Spleen (tissue), 11 donors: ENCODE results near the gene PRPF40A. TPM values are rescaled to one million over a fixed set of nuclear protein-coding genes. Genes with fewer than 3 reads are reported as not detected.

Experiments
- DNase-seq: peaks from one replicate; pipeline ENCODE4 v3.0.0-alpha.2; 2020
- H3K27ac ChIP-seq, 8 donors: fragments of 200-600 bp; sonication (generic) in 7 of 8; 1 replicate in 4 of 8; 2 replicates in 4 of 8; pipeline versions ENCODE4 v1.5.0 to v1.8.0; 2016 to 2021; ENCODE audit warnings: inconsistent platforms in 4 of 8, mild to moderate bottlenecking in 4 of 8, moderate library complexity in 1 of 8
- H3K27me3 ChIP-seq, 7 donors: fragments of 200-600 bp; sonication (generic) in 6 of 7; replicated peaks in 1 of 7; 1 replicate in 4 of 7; 2 replicates in 3 of 7; pipeline versions ENCODE4 v1.5.0 to v1.8.0; 2016 to 2021; ENCODE audit warnings: inconsistent platforms in 3 of 7, mild to moderate bottlenecking in 1 of 7
- H3K36me3 ChIP-seq, 6 donors: fragments of 200-600 bp; sonication (generic) in 5 of 6; 1 replicate in 4 of 6; 2 replicates in 2 of 6; pipeline versions ENCODE4 v1.5.0 to v1.8.0; 2016 to 2021; ENCODE audit warnings: inconsistent platforms in 2 of 6
- H3K4me1 ChIP-seq, 6 donors: fragments of 200-600 bp; sonication (generic) in 5 of 6; 1 replicate in 3 of 6; 2 replicates in 3 of 6; pipeline versions ENCODE4 v1.5.0 to v1.8.0; 2016 to 2021; ENCODE audit warnings: inconsistent platforms in 3 of 6
- H3K4me3 ChIP-seq, 8 donors: fragments of 200-600 bp; sonication (generic) in 7 of 8; 1 replicate in 4 of 8; 2 replicates in 4 of 8; pipeline versions ENCODE4 v1.5.0 to v1.8.0; 2016 to 2021; ENCODE audit warnings: inconsistent platforms in 4 of 8, mild to moderate bottlenecking in 4 of 8, moderate library complexity in 2 of 8
- H3K9me3 ChIP-seq, 8 donors: fragments of 200-600 bp; sonication (generic) in 7 of 8; 1 replicate in 4 of 8; 2 replicates in 4 of 8; pipeline versions ENCODE4 v1.5.0 to v1.8.0; 2016 to 2021; ENCODE audit warnings: inconsistent platforms in 4 of 8
- CTCF ChIP-seq, 11 experiments: fragments of 200-600 bp in 7 of 11; fragments of 450-650 bp in 4 of 11; sonication (generic) in 4 of 11; IDR thresholded peaks in 8 of 11; conservative IDR thresholded peaks in 3 of 11; 1 replicate in 7 of 11; 2 replicates in 4 of 11; pipeline versions ENCODE4 v1.4.0 to v1.8.0; 2016 to 2021; ENCODE audit warnings: antibody characterized with exemption in 11 of 11, inconsistent platforms in 4 of 11, mild to moderate bottlenecking in 1 of 11
- POLR2A ChIP-seq, 3 donors: fragments of 450-650 bp; IDR thresholded peaks; one replicate each; pipeline ENCODE4 v1.5.1; 2017; ENCODE audit warnings: antibody characterized with exemption in 3 of 3, mild to moderate bottlenecking in 1 of 3
- POLR2AphosphoS5 ChIP-seq, 3 donors: sonication (generic); formaldehyde crosslinking; IDR thresholded peaks; one replicate each; pipeline ENCODE4 v1.5.1; 2017; ENCODE audit warnings: antibody characterized with exemption in 3 of 3
- WGBS, 5 donors: extraction: QIAGEN DNeasy Blood & Tissue Kit in 3 of 5; methylation state at CpG; one replicate each; pipeline versions ENCODE4 v1.1.5 to v1.1.7; 2013 to 2018; 5-methylcytosine and 5-hydroxymethylcytosine counted together
- intact Hi-C: fragments of 100-400 bp; cut with DNase I; formaldehyde crosslinking; loops from one replicate; pipeline ENCODE4 v1.15.0; 2023; ENCODE audit warnings: low total_unique reads
- polyA plus RNA-seq, 3 donors: library from polyadenylated mRNA; stranded (reverse); fragments of 200-250 nt; gene quantifications; one replicate each; pipeline ENCODE4 v1.2.1, GENCODE V29; 2013
- total RNA-seq, 7 donors: library from RNA; depleted of rRNA in 3 of 7; stranded (reverse); fragments of >200 nt in 3 of 7; fragmentation: NEBNext Ultra II Directional in 4 of 7; extraction: Animal tissue kit (Norgen Biotek cat#: 25700) in 4 of 7; gene quantifications; one replicate each; pipeline versions ENCODE4 v1.1.0 to v1.2.1, GENCODE V29; 2016 to 2021
- donor health status: healthy with polysubstance abuse.
- donor health status: DM: no; HTN: no; CAD: no; lungs with moderate emphysema.
- donor health status: DM: no; HTN: no; CAD: no.
- donor health status: Bipolar disorder and iron deficiency.
- donor health status: healthy.
- donor health status: DM: no; HTN: no; CAD: no.
- donor health status: DM: yes; HTN: yes; CAD: no.

The PRPF40A gene
- total and polyA plus RNA-seq, 10 donors, result 13.5 to 116 (median 86.7) TPM

GRCh38 chr2:152632736-152633135 lies 84.5 kb downstream of the PRPF40A start:
- Histone ChIP-seq H3K27ac (no peak overlapping the region), H3K27me3 (no peaks in the 10 kb centered on the region), H3K9me3 (no peaks in the 10 kb centered on the region), H3K4me3 (no peak overlapping the region), H3K4me1 (peaks cover 3 to 13% (median 9%) of the 10 kb centered on the region in 6 donors), H3K36me3 (peaks cover 0 to 29% (median 0%) of the 10 kb centered on the region in 6 donors)
- 84 to 97% (median 90%) methylated on average over 3 of the region's 3 CpGs for WGBS, 5 donors
- no peak for DNase-seq
- intact Hi-C loops, result loop anchor here (5.0 to 10.0 kb wide), 2 partner anchors 455 to 598 kb away; partner anchors contain the start of gene STAM2
- no peak for TF ChIP-seq POLR2AphosphoS5 (IDR thresholded peaks at IDR 0.05)
- TF ChIP-seq CTCF (IDR thresholded peaks at IDR 0.05 in 8 of 11, conservative IDR thresholded peaks at IDR 0.05 in 3 of 11), result no peak
- TF ChIP-seq POLR2A (IDR thresholded peaks at IDR 0.05), result no peak

- Histone ChIP-seq H3K4me3 (no peak overlapping the region), H3K9me3 (no peaks in the 10 kb centered on the region), H3K27ac (no peak overlapping the region), H3K27me3 (no peaks in the 10 kb centered on the region), H3K36me3 (peaks cover 0 to 22% (median 0%) of the 10 kb centered on the region in 6 donors), H3K4me1 (peaks cover 1 to 10% (median 5%) of the 10 kb centered on the region in 6 donors)
- DNase-seq, result no peak
- no peak for TF ChIP-seq POLR2A (IDR thresholded peaks at IDR 0.05)
- TF ChIP-seq CTCF (IDR thresholded peaks at IDR 0.05 in 8 of 11, conservative IDR thresholded peaks at IDR 0.05 in 3 of 11), result no peak
- TF ChIP-seq POLR2AphosphoS5 (IDR thresholded peaks at IDR 0.05), result no peak
- 88 to 92% (median 90%) methylated on average over 4 of the region's 4 CpGs for WGBS, 5 donors
- intact Hi-C loops, result loop anchor here (5.0 to 10.0 kb wide), 2 partner anchors 453 to 596 kb away; partner anchors contain the start of gene STAM2
These were observed 86.8 kb downstream of the PRPF40A start for GRCh38 chr2:152630466-152630865.

GRCh38 chr2:152629202-152629601 lies 88.1 kb downstream of the PRPF40A start:
- no peak for DNase-seq
- H3K27me3 ChIP-seq, result no peaks in the 10 kb centered on the region
- H3K36me3 ChIP-seq, result peaks cover 0 to 22% (median 0%) of the 10 kb centered on the region in 6 donors
- peaks cover 0 to 5% (median 2%) of the 10 kb centered on the region in 6 donors for H3K4me1 ChIP-seq
- no peaks in the 10 kb centered on the region for H3K9me3 ChIP-seq
- TF ChIP-seq CTCF (IDR thresholded peaks at IDR 0.05 in 8 of 11, conservative IDR thresholded peaks at IDR 0.05 in 3 of 11) (no peak), POLR2A (IDR thresholded peaks at IDR 0.05) (no peak), POLR2AphosphoS5 (IDR thresholded peaks at IDR 0.05) (no peak)
- 42 to 68% (median 52%) methylated on average over 1 of the region's 1 CpG for WGBS, 5 donors
- intact Hi-C loops, result loop anchor here (5.0 to 10.0 kb wide), 2 partner anchors 284 to 442 kb away; no protein-coding TSS in a partner anchor
- H3K4me3 ChIP-seq, result no peak overlapping the region
- H3K27ac ChIP-seq, result no peak overlapping the region

GRCh38 chr2:152627351-152627957 lies 89.8 kb downstream of the PRPF40A start:
- DNase-seq, result no peak
- Histone ChIP-seq H3K9me3 (no peaks in the 10 kb centered on the region), H3K36me3 (peaks cover 0 to 12% (median 0%) of the 10 kb centered on the region in 6 donors), H3K27me3 (no peaks in the 10 kb centered on the region), H3K4me3 (no peak overlapping the region), H3K27ac (no peak overlapping the region), H3K4me1 (peaks cover 0 to 13% (median 2%) of the 10 kb centered on the region in 6 donors)
- TF ChIP-seq CTCF (IDR thresholded peaks at IDR 0.05 in 8 of 11, conservative IDR thresholded peaks at IDR 0.05 in 3 of 11), result peak in 9 of 11 experiments; percentile 34 to 59 (median 55)
- no peak for TF ChIP-seq POLR2A (IDR thresholded peaks at IDR 0.05)
- TF ChIP-seq POLR2AphosphoS5 (IDR thresholded peaks at IDR 0.05), result no peak
- intact Hi-C loops, result loop anchor here (5.0 to 10.0 kb wide), 2 partner anchors 283 to 440 kb away; no protein-coding TSS in a partner anchor
- 3 to 26% (median 6%) methylated on average over 1 of the region's 1 CpG for WGBS, 5 donors
